GM12874 (cell line): ENCODE results near the gene PP2D1.

Experiments
- CTCF ChIP-seq: IDR thresholded peaks from 2 replicates; pipeline ENCODE4 v1.5.1; 2011; ENCODE audit warnings: low read depth, mild to moderate bottlenecking, control low read depth, low read length, moderate library complexity; ENCODE audit not compliant: insufficient read depth

PP2D1 gene

GRCh38 chr3:19948226-19948591 is 63.9 kb downstream of the PP2D1 start:
- no peak for TF ChIP-seq CTCF

- no peak for TF ChIP-seq CTCF
Measured at GRCh38 chr3:19947549-19948225, 64.4 kb downstream of the PP2D1 start.

GRCh38 chr3:19946832-19947548 is 65.1 kb downstream of the PP2D1 start, which contains the start of gene RAB5A:
TSS of gene RAB5A (plus strand) at chr3:19947097. CDS start at chr3:19950899, 3,802 bp downstream.
- no peak for TF ChIP-seq CTCF

GRCh38 chr3:19945969-19946831 is 65.9 kb downstream of the PP2D1 start:
- no peak for TF ChIP-seq CTCF

- no peak for TF ChIP-seq CTCF
Measured at GRCh38 chr3:19945534-19945933, 66.5 kb downstream of the PP2D1 start.

GRCh38 chr3:19940643-19941042 is 71.4 kb downstream of the PP2D1 start:
- no peak for TF ChIP-seq CTCF

- TF ChIP-seq CTCF: no peak
Measured at GRCh38 chr3:19938295-19938627, 73.8 kb downstream of the PP2D1 start.
